NCI-H146 treated with DMSO at 0.1 percent for 48 hours (cell line): ENCODE measurements around the gene ZP4.
"Not testable (repeated sequence)": the region's sequence is repeated elsewhere in the genome, so short reads cannot be mapped to it uniquely, and the experiment has no call there.

ENCODE experiments used
- DNase-seq: peaks from one replicate; lab custom pipeline; 2025; ENCODE audit not compliant: unreplicated experiment; lab: John Stamatoyannopoulos, UW

ZP4 gene

GRCh38 chr1:237877631-237878030 lies 13.1 kb downstream of the ZP4 start:
- no peak for DNase-seq

GRCh38 chr1:237875291-237875690 lies 15.4 kb downstream of the ZP4 start:
- no peak for DNase-seq

GRCh38 chr1:237873487-237874211 lies 17.1 kb downstream of the ZP4 start:
- DNase-seq = no peak

GRCh38 chr1:237868817-237869600 lies 21.7 kb downstream of the ZP4 start:
- DNase-seq = no peak

GRCh38 chr1:237867380-237867888 lies 23.3 kb downstream of the ZP4 start:
- no peak for DNase-seq

- DNase-seq = no peak
Measured at GRCh38 chr1:237864338-237865244, 26.1 kb downstream of the ZP4 start.

GRCh38 chr1:237863234-237863633 lies 27.5 kb downstream of the ZP4 start:
- DNase-seq = no peak

- DNase-seq = no peak
Measured at GRCh38 chr1:237861944-237862343, 28.8 kb downstream of the ZP4 start.

DNA sequence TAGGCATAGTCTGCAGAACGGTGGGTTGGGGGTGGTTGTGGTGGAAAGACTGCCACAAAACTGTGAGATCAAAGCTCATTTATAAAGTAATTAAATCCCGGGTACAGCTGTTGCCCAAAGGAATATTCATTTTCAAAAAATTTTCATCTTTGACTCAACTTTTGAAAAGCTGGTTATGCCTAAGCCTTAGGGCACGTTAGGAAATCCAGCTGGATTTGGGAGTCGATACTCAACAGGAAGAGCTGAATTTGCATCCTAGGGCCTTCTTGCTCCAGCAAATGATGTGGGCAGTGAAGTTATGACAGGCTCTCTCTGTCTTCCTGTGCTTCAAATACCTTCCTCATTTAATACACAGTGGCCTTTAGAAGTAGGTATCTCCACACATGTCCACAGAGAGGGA lies 31.7 kb downstream of the ZP4 start:
- no peak for DNase-seq

GRCh38 chr1:237857455-237857854 lies 33.3 kb downstream of the ZP4 start:
- no peak for DNase-seq

- no peak for DNase-seq
Measured at GRCh38 chr1:237852342-237852741, 38.4 kb downstream of the ZP4 start.

DNA sequence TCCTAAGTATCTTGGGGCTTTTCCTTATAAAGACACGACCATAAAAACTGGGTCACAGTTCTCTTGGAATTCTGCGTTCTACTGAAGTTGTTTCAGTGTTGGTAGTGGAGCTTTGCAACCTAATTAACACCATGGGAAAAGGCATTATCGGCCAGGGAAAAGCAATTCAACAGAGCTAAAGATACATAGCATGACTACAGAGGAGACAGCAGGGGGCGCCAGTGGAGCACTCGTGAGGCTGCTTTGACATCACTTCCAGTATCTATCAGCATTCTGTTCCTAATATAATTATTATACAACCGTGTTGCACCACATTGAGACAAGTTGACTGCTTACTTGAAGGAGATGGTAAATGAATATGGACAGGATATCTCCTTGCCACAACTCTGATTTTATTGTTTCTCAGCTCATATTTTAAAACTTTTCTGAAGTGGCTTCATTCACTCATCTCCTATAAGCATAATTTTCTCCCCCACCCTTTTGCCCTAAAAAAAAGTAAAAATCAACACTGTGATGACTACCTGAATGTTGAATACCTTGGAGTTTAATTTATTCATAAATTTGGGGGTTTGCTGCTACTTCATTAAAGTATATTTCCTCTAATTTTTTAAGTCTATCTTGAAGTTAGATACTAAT lies 39.4 kb downstream of the ZP4 start:
- DNase-seq = no peak

DNA sequence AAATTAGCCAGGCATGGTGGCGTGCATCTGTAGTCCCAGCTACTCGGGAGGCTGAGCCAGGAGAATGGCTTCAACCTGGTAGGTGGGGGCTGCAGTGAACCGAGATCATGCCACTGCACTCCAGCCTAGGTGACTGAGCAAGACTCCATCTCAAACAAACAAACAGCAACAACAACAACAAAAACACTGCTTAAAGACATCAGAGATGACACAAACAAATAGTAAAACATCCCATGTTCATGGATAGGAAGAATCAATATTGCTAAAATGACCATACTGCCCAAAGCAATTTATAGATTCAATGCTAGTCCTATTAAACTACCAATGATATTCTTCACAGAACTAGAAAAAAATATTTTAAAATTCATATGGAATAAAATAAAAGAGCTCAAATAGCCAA lies 47.2 kb downstream of the ZP4 start:
- DNase-seq = not testable (repeated sequence)

DNA sequence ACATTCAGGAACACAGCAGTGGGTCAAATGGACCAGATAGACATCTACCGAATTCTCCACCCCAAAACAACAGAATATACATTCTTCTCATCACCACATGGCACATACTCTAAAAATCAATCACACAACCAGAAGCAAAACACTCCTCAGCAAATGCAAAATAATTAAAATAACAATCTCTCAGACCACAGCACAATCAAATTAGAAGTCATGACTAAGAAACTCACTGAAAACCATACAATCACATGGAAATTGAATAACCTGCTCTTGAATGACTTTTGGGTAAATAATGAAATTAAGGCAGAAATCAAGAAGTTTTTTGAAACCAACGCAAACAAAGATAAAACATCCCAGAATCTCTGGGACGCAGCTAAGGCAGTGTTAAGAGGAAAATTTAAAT lies 49.2 kb downstream of the ZP4 start:
- no peak for DNase-seq

- DNase-seq = no peak
Measured at GRCh38 chr1:237838904-237839534, 51.7 kb downstream of the ZP4 start.

DNA sequence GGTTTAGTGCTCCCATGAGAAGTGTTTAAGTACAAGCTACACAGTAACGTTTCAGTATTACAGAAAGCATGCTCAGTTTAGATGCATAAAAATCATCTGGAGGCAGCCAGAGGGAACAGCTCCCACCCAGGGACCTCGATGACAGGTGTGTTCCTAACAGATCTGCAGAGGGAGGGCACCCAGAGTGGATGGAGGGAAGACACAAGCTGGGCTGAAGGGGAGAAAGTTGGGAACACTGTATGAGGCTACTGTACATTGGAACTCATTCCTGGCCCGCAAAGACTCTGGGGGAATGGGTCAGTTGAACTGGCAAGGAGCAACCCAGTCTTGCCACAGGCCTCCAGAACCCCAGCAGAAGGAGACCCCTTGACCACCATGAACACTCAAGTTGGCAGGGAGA lies 52.4 kb downstream of the ZP4 start:
- DNase-seq = no peak

DNA sequence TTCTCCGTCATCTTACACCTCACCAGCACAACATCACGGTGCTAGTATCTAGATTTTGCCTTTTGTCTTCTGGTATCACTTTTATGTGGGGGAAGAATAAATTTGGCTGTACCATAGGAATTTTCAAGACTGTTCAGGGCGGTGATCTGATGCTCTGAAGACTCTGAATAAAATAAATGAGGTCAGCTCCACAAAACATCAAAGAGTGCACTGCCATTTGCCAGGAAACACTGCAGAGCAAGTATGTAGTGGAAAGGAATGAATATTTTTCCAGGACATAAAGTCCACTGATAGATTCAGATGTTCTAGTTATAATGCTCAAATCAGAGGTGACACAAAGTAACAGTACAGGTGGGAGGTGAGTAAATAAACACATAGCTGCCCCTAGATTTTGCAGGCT lies 56.3 kb downstream of the ZP4 start:
- DNase-seq = no peak

GRCh38 chr1:237834048-237834447 lies 56.7 kb downstream of the ZP4 start:
- DNase-seq = no peak

GRCh38 chr1:237832858-237833257 lies 57.9 kb downstream of the ZP4 start:
- DNase-seq = no peak
